HG02981 (cell line): ENCODE measurements around the gene TRANK1.
A peak's percentile ranks its signal among the peaks of the same experiment; 100 is the strongest.

Experiments
- ATAC-seq: cut with Tn5 transposase; IDR thresholded peaks from one replicate; pipeline ENCODE4 v1.9.1; 2021; ENCODE audit warnings: mild to moderate bottlenecking, moderate library complexity; ENCODE audit not compliant: unreplicated experiment

TRANK1 gene

GRCh38 chr3:36811768-36812167, 133.1 kb downstream of the TRANK1 start:
- ATAC-seq = no peak

GRCh38 chr3:36804295-36805055, 140.4 kb downstream of the TRANK1 start:
- ATAC-seq = no peak

- ATAC-seq = no peak
Observed at GRCh38 chr3:36803091-36803791, 141.6 kb downstream of the TRANK1 start.

DNA sequence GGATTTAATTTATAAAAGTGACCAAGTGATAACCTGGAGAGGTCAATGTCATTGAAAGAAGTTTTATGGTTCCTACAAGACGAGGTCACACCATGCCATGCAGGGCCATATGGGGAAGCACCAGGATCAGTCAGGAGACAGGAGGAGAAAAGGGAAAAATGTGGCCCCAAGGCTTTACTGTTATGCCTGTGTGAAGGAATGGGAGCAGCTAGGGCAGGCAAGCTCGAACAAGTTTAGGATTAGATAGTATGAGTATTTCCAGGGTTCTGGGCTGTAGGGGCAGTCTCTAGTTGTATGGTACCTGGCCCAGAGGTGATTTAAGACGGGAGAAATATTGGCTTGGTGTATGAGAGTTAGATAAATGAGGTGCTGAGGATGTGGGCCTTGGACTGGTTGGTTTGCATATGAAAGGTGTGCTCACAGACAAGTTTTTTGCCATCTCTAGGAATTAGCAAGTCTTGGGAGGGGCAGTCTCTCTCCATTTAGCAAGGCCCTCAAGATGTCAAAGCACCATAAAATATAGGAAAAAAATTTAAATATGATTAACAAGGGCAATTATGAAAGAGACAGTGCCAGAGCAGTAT, 144.2 kb downstream of the TRANK1 start:
- no peak for ATAC-seq

DNA sequence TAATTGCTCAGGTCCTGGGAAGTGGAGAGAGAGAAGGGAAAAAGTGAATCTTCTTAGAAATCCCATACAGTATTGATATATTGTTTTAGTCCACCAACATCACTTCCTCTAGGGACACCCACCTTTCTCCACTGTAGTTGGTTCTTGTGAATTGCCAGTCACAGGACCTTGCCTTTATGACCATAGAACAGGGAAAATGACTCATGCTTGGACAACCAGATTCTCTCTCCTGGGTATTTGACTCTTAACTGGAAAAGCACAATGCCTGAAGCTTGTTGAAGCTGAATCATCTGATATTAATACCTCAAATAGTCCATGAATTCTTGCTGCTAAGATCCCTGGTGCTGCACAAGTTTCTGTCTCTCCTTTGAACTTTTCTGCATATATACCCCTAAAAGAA, 148.0 kb downstream of the TRANK1 start:
- no peak for ATAC-seq

- ATAC-seq = no peak
Observed at GRCh38 chr3:36796161-36796560, 148.7 kb downstream of the TRANK1 start.

GRCh38 chr3:36795622-36796021, 149.2 kb downstream of the TRANK1 start:
- no peak for ATAC-seq

GRCh38 chr3:36792342-36792741, 152.5 kb downstream of the TRANK1 start:
- no peak for ATAC-seq

GRCh38 chr3:36790765-36791164, 154.1 kb downstream of the TRANK1 start:
- ATAC-seq = no peak

- ATAC-seq = no peak
Observed at GRCh38 chr3:36786921-36787890, 157.6 kb downstream of the TRANK1 start.

DNA sequence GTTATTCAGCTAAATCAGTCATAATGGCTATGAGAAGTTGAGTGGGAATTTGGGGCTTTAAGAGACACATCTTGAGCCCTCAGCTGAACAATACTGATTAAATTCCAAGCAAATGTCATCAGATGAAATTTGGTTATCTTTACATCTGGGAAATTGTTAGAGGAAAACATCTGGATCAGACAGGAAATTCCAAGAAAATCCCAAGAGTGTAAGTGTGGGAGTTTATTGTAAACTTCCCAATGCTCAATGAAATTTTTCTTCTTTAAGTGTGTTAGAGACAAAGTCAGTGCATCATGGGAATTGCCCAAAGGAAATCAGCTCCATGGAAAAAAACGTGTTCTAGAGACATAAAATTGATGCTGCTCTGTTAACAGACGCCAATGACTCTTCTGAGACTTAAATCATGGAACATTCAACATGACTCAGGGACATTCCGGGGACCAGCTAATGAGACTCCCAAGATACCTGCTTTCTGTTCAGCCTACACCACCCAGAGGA, 160.7 kb downstream of the TRANK1 start:
- ATAC-seq = no peak

GRCh38 chr3:36777424-36778218, 167.2 kb downstream of the TRANK1 start:
- ATAC-seq = peak; percentile 78
